NT2/D1 (cell line): ENCODE data around the gene ASCL2.

Source experiments
- DNase-seq: peaks from one replicate; pipeline ENCODE4 v3.0.0-alpha.2; 2011; ENCODE audit warnings: low read depth, low spot score
- H3K27me3 ChIP-seq: 2 replicates; pipeline ENCODE4 v1.6.0; 2011; ENCODE audit warnings: mild to moderate bottlenecking; ENCODE audit not compliant: insufficient read length, insufficient read depth
- H3K36me3 ChIP-seq: 2 replicates; pipeline ENCODE4 v1.6.1; 2011; ENCODE audit warnings: mild to moderate bottlenecking, low read length, mixed read lengths; ENCODE audit not compliant: insufficient read depth, insufficient read length
- H3K4me1 ChIP-seq: 2 replicates; pipeline ENCODE4 v1.5.1; 2011; ENCODE audit not compliant: insufficient read depth, insufficient read length
- H3K4me3 ChIP-seq: 2 replicates; pipeline ENCODE4 v1.5.1; 2011; ENCODE audit warnings: low read depth; ENCODE audit not compliant: insufficient read length
- H3K9ac ChIP-seq: 2 replicates; pipeline ENCODE4 v1.6.0; 2011; ENCODE audit warnings: low read depth; ENCODE audit not compliant: insufficient read length
- H3K9me3 ChIP-seq: 2 replicates; pipeline ENCODE4 v1.5.1; 2011; ENCODE audit warnings: mild to moderate bottlenecking, low read length; ENCODE audit not compliant: insufficient read depth
- SUZ12 ChIP-seq: IDR thresholded peaks from 2 replicates; pipeline ENCODE4 v1.6.1; 2011; ENCODE audit not compliant: insufficient read length, insufficient read depth; ENCODE audit errors: extremely low read depth
- YY1 ChIP-seq: IDR thresholded peaks from 2 replicates; pipeline ENCODE4 v1.6.1; 2011; ENCODE audit not compliant: insufficient read length, insufficient read depth
- ZNF274 ChIP-seq: IDR thresholded peaks from 2 replicates; pipeline ENCODE4 v1.6.1; 2011; ENCODE audit warnings: mild to moderate bottlenecking, low read depth, low read length

Gene ASCL2

DNA sequence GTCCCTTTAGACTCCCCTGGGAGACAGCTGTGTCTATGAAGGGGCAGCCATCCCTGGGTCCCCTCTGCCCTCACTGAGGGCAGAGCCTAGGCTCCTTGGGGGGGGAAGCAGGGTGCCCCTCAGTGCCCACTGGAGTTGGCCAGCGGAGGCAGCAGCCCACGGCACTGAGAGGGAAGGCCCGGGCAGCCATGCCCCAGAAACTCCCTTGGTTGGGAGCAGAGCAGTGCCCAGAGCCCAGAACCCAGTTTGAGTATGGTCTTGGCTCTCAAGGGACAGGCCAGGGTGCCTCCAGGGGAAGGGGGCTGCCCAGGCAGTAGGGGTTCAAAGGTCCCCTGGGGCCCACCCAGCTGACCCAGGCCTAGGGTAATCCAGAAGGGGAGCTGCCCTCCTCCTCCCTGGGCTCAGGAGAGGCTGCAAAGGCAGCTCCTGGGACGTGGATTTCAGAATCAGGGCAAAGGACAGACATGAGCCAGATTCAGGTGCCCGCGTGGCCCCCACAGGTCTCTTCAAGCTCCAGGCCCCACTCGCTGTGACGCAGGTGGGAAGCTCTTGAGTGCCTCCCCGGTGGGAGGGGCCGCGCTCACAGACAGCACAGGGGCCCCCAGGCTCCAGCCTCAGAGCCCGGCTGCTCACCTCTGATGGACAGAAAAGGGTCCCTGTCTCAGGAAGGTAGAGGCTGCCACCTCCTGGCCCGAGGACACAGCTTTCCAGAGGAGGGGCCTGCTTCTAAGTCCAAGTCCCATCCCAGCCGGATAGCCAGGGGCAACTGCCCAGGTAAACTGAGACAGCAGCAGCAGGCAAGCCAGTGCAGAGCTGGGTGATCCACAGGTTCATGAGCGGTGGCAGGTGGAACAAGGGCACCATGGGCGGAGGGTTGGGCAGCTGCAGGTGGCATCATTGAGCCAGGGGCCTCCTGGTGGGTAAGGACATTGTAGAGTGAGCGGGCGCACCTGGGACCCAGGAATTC lies 28.7 kb upstream of the ASCL2 start:
- H3K4me3 ChIP-seq, result no peak overlapping the region
- H3K36me3 ChIP-seq, result no peaks in the 10 kb centered on the region
- H3K9ac ChIP-seq, result peak overlapping the region; percentile 57
- peaks cover 16% of the 10 kb centered on the region for H3K4me1 ChIP-seq
- H3K9me3 ChIP-seq, result no peaks in the 10 kb centered on the region
- H3K27me3 ChIP-seq, result peaks cover 2% of the 10 kb centered on the region
- DNase-seq, result peak; percentile 47
- TF ChIP-seq SUZ12 (no peak), ZNF274 (no peak), YY1 (no peak)

DNA sequence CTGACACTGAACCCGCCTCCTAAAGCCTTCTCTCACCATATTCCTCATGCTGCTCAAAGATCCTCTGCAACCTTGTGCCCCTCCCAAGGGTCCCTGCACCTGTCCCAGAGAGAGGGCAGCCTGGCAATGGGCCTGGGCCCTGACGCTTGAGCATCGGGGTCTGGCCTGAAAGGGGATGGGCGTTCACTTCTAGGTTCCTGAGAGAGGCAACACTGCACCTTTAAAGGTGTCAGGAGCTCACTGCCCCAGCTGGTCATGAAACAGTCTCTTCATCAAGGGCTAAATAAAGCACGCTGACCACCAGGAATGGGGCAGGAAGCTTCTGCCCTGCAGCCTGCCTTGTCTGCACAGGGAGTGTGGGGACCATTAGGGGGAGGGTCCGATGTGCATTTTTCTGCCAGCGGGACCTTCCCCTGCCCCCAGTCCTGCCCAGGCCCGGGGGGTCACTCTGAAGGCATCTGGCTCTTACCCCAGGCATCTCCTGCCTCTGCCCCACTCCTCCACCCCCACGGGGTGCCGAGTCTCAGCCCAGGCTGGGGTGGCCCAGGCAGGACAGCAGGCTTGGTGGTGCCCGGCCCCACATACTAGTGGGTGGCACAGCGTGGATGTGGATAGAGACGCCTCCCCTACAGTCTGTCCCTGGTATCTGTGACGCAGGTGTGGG lies 27.9 kb upstream of the ASCL2 start:
- Histone ChIP-seq H3K9me3 (no peaks in the 10 kb centered on the region), H3K36me3 (no peaks in the 10 kb centered on the region), H3K4me1 (peaks cover 12% of the 10 kb centered on the region), H3K4me3 (no peak overlapping the region), H3K9ac (no peak overlapping the region), H3K27me3 (peaks cover 4% of the 10 kb centered on the region)
- no peak for DNase-seq
- TF ChIP-seq SUZ12, result no peak
- TF ChIP-seq ZNF274, result no peak
- no peak for TF ChIP-seq YY1

DNA sequence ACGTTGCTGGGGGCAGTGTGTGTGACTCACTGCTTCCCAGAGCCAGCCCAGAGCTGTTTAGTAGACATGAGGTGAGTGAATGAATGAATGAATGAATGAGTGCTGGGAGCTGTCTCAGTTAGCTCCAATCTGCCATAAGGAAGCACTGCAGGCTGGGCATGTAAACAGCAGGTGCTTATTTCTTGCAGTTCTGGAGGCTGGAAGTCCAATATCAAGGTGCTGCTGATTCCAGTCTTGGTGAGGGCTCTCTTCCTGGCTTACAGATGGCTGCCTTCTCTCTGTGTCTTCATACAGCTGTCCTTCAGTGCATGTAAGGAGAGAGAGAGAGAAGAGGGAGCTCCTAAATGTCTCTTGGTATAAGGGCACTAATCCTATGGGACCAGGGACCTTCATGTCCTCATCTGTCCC lies 27.2 kb upstream of the ASCL2 start:
- no peaks in the 10 kb centered on the region for H3K9me3 ChIP-seq
- DNase-seq, result no peak
- peaks cover 4% of the 10 kb centered on the region for H3K27me3 ChIP-seq
- H3K4me3 ChIP-seq, result no peak overlapping the region
- peaks cover 10% of the 10 kb centered on the region for H3K4me1 ChIP-seq
- TF ChIP-seq YY1 (no peak), ZNF274 (no peak), SUZ12 (no peak)
- no peaks in the 10 kb centered on the region for H3K36me3 ChIP-seq
- H3K9ac ChIP-seq, result no peak overlapping the region

DNA sequence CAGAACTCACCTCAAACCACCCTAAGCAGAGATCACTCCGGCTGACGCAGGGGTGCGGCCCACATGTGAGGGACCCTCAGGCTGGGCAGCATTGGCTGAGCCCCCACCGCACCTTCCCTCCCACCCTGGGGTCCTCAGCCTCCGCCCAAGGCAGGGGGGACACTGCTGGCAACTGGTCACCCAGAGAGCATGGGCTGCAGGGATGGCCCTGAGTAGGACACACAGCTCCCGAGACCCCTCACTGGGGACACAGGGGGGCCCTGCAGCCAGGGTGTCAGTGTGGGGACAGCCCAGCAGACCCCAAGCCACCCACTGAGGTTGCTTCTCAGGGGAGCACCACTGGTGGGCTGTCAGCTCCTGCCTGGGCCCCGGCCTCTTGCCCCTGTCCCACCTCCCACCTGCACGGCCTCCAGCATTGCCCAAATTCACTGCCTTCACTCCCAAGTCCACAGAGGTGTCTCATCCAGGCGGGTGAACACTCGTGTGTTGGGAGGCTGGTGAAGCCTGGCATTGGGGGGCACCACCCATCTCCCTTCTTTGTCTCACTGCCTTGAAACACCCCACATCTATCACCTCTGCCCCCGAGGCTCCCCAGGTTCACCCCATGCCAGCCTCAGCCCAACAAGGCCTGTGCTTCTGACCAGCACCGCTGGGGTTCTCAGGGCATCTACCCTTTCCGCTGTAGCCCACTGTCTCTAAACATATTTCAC lies 26.7 kb upstream of the ASCL2 start:
- TF ChIP-seq YY1 (no peak), ZNF274 (no peak), SUZ12 (no peak)
- peaks cover 5% of the 10 kb centered on the region for H3K4me1 ChIP-seq
- H3K4me3 ChIP-seq, result no peak overlapping the region
- no peaks in the 10 kb centered on the region for H3K36me3 ChIP-seq
- DNase-seq, result no peak
- no peaks in the 10 kb centered on the region for H3K9me3 ChIP-seq
- H3K27me3 ChIP-seq, result peaks cover 4% of the 10 kb centered on the region
- H3K9ac ChIP-seq, result no peak overlapping the region

DNA sequence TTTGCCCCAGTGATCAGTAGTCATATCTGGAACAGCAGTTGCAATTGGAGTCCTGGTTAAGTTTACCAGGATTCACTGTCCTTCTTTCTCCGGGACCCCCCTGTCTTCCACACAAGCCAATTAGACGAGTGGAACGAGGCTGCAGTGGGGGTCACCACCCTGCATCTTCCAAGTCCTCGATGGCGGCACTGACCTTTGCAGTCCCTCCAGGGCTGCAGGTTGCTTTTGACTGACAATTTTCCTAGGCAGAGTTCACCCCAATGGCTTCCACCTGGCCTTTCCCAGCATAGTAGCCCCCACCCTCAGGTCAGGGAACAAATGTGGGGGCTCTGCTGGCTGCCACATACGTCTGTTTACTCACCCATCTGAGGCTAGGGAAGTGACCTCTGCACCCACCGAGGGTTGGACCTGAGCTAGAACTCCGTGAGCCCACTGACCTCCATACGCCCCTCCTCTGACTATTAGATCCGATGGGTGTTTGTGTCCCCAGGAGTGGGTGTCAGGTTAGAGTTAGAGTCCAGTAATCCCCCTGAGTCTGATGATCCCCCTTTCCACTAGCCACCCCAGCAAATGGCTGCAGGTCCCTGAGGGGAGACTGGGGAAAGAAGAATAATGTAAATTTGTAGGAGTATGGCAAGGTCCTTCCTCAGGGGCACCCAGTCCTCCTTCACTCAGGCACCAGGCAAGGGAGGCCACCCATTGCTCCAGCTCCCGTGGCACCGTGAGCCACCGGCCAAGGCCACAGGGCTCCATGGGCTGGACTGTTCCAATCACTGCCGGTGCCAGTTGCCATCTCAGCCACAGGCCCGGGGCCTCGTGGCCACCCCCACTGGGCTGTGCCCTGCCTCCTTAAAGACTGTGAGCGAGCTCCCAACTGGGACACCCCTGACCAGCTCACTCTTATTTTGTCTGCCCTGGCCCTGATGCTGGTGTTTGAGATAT lies 25.9 kb upstream of the ASCL2 start:
- H3K9ac ChIP-seq, result no peak overlapping the region
- TF ChIP-seq SUZ12, result no peak
- TF ChIP-seq ZNF274, result no peak
- H3K9me3 ChIP-seq, result no peaks in the 10 kb centered on the region
- no peak overlapping the region for H3K4me3 ChIP-seq
- peaks cover 5% of the 10 kb centered on the region for H3K4me1 ChIP-seq
- H3K36me3 ChIP-seq, result no peaks in the 10 kb centered on the region
- peaks cover 4% of the 10 kb centered on the region for H3K27me3 ChIP-seq
- no peak for DNase-seq

DNA sequence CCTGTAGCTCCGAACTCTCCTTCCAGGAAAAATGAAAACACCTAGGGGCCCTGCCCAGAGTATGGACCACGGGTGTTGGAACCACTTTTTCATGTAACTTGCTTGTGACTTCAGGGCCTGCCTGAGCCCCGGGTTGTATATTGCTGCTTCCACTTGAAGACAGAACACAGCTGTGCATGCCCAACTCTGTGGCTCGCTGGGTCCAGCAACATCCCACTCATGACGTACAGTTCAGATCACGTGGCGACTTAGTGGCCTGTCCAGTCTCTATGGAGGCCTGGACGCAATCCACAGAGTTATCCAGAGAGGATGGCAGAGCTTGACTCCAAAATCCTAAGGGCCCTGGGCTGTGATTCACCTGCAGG lies 24.5 kb upstream of the ASCL2 start:
- Histone ChIP-seq H3K27me3 (peaks cover 4% of the 10 kb centered on the region), H3K9ac (no peak overlapping the region), H3K9me3 (no peaks in the 10 kb centered on the region), H3K4me3 (no peak overlapping the region), H3K4me1 (peaks cover 12% of the 10 kb centered on the region), H3K36me3 (no peaks in the 10 kb centered on the region)
- no peak for DNase-seq
- TF ChIP-seq ZNF274, result no peak
- no peak for TF ChIP-seq SUZ12
- no peak for TF ChIP-seq YY1
